ENCODE results near the gene MYO1A.
"Not testable (repeated sequence)": the region's sequence is repeated elsewhere in the genome, so short reads cannot be mapped to it uniquely, and the experiment has no call there.

The MYO1A gene

DNA sequence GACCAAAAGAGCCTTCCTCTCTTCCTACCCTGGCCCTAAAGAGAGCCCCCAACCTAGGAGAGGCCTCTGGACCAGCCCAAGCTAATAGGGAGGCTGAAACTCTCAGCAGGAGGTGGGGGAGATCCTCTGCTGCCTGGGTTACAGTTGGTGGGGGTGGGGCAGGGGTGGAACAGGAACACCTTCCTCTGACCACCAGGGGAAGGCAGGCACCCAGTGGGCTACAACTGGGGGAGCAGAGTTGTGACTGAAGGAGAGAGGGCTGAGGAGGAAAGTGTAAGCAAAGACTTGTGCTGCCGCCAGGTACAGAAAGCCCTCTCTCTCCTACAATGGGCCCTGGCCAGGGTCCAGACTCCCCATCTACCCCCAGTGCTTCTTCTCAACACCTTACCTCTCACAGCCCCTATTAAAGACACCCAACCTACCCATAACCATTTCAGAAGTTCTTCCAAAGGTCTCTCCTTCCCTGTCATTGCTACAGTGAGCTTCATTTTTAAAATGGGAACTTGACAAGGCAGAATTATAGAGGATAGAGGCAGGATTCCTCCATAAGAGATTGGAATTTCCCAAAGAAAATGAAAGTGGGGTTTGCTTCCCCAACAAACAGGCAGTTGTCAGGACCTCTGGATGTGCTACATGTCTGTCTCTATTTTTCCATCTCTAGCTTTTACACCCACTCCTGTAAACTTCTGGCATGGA lies 1.4 kb downstream of the MYO1A start:
- FAIRE-seq, result peak; percentile 66
- no peak for DNase-seq (ENCODE audit: insufficient read length, low spot score)

DNA sequence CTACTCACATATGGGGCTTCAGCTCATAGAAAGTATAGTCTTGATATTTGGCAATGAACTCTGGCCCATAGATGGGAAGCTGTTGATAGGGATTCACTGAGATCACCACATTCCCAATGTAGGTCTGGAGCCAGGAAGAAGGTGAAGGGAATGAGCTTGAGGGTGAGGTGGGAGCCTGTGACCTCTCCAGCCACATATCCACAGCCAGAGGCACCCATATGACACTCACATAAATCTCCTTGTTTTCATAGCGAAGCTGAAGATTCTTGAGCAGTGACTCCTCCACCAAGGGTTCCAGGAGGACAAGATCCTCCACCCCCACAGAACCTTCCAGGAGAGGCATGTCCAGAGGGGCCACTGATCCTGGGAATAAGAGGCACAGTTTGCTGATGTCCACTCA lies 1.9 kb downstream of the MYO1A start:
- FAIRE-seq (peak; percentile 38), DNase-seq (ENCODE audit: insufficient read length, low spot score) (peak; percentile 71)

DNA sequence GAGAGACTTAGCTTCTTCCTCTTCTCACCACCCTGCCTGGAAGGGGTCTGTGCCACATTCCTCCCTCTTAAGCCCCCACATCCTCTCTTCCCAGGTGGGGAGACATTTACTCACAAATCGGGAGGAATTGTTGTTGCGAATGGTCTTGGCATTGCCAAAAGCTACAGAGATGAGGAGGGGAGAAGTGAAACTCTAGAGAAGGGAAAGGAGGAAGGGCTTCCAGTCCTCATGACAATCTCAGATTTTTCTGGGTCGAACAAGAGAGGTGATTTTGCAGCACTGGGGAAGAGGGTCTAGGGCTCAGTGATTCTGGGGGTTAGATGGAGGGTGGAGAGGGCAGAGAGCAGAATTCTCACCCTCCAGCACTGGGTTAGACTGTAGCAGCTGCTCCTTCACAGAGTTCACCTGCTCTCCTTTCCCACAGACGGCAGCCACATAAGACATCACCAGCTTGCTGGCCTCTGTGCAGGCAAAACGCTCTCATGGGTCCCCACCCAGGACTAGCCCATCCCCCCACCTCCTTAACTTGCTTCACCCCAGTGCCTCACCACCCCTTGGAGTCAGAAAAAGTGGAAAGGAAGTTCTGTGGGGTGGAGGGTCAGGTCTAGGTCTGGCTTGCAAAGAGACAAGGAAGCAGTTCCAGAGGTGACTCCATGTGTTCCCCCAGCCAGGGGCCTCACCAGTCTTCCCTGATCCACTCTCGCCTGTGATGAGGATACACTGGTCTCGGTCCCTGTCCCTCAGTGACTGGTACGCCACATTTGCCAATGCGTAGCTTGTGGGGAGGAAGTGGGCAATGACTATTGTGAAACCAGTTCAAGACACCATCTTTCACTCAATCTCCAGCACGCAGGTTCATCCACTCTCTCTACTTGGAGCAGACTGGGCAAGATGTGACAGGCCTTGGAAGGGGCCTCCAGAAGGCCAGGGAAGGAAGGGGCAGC lies 2.7 kb downstream of the MYO1A start:
- no peak for FAIRE-seq
- DNase-seq (ENCODE audit: insufficient read length, low spot score), result no peak

DNA sequence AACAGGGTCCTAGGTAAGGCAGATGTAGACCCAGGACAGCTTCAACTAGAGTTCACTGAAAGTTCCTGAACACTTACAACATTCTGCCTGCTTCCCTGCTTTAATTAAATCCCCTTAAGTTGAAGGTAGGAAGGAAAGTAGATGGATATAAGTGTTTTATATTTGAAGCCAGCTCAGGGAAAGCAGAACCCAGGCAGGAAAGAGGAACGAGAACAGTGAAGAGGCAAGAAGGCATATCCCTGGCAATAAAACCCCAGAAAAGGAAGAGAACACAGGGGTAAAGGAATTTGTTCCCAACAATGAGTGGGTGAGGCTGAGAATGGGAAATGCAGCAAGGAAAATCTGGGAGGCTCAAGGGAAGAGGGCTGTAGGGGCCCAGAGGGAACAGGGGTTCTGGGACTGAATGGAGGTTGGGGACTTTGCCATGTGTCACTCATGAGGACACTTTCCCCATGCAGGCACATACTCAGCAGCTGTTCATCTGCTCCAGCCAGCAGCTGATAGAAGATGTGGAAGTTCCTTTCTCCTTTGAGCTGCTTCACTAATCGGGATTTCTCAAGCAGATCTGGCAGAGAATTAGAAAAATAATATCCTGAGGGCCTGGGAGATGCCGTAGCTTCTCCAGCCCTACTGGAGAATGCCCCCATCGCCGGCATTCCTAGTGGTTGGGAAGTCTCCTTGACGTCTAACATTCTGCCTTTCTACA lies 3.7 kb downstream of the MYO1A start:
- DNase-seq (ENCODE audit: insufficient read length, low spot score), result no peak
- FAIRE-seq, result peak; percentile 26

DNA sequence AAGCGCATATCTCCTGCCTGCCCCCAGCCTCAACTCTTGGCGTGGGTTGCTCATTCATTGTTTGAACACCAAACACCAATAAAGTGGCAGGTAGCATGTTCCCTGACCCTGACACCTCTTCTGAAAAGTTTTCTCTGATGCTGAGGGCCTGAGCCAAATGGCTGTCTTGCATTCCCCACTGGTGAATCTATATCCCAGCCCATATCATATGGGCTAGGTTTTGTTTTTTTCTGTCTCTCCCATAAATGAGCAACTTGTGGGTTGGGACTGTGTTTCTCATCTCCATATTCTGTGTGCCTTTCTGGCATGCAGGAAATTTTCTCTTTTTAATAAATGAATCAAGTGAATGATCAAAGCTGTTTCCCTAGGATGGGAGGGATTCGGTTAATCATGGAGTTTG lies 5.0 kb downstream of the MYO1A start:
- DNase-seq (ENCODE audit: insufficient read length, low spot score) (no peak), FAIRE-seq (no peak)

DNA sequence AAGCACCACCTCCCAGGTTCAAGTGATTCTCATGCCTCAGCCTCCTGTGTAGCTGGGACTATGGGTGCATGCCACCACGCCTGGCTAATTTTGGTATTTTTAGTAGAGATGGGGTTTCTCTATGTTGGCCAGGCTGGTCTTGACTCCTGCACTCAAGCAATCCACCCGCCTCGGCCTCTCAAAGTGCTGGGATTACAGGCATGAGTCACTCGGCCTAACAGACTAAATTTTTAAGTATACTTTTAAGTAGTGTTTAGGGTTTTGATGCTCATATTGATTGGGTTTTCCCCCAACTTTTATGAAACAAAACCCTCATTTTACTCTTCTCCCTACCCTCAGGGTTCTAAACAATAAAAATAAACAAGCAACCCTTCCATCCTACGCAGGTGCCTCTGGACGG lies 5.5 kb downstream of the MYO1A start:
- DNase-seq (ENCODE audit: insufficient read length, low spot score), result no peak

DNA sequence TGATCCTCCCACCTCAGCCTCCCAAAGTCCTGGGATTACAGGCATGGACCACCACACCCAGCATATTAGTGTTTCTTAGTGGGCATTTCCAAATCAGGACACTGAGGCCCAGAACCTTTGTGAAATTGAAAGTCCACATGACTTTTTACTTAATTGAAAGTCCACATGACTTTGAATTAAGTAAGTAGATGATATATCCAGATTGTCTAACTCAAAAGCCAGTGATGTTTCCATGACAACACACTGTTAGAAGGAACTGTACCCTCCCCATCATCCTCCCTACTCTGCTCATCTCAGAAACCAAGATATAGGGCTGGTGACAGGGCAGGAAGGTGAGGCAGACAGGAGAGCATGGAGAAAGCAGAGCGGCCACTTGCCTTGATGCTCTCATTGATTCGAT lies 7.2 kb downstream of the MYO1A start:
- FAIRE-seq (no peak), DNase-seq (ENCODE audit: insufficient read length, low spot score) (no peak)

More for the DNA sequence above, 5.5 kb downstream of the MYO1A start:
- no peak for FAIRE-seq

DNA sequence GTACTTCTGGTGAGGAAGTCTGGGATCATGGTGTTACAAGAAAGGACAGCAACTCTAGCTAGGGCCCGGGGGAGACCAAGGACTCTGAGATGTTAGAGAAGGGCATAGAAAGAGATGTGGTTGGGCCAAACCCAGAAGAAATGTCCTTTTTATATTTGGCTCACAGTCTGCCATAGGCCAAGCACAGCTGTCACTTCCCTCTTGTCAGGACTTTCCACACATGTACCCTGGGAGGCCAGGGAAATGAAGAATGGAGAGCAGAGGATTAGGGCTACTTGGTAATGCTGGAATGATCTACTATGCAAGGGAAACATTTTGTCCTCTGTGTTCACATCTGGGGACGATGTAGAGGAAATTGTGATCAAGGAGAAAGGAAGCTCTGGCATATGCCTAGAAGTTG lies 9.2 kb downstream of the MYO1A start:
- DNase-seq (ENCODE audit: insufficient read length, low spot score) (no peak), FAIRE-seq (no peak)

DNA sequence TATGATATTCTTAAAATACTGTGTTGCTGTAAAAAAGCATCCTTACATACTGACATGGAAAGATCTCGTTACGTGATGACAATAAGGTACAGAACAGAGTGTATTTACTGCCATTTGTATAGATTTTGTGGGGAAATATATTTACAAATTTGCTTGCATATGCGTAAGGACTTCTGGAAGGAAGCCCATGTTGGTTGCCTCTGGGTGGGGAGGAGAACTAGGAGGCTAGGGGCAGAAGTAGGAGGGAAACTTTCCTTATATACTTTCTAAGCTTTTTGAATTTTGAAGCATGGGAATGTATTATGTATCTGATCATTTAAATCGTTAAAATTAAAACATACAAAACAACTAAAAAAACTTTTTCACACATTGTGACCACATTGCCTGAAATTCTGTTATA lies 9.7 kb downstream of the MYO1A start:
- DNase-seq (ENCODE audit: insufficient read length, low spot score) (no peak), FAIRE-seq (no peak)

DNA sequence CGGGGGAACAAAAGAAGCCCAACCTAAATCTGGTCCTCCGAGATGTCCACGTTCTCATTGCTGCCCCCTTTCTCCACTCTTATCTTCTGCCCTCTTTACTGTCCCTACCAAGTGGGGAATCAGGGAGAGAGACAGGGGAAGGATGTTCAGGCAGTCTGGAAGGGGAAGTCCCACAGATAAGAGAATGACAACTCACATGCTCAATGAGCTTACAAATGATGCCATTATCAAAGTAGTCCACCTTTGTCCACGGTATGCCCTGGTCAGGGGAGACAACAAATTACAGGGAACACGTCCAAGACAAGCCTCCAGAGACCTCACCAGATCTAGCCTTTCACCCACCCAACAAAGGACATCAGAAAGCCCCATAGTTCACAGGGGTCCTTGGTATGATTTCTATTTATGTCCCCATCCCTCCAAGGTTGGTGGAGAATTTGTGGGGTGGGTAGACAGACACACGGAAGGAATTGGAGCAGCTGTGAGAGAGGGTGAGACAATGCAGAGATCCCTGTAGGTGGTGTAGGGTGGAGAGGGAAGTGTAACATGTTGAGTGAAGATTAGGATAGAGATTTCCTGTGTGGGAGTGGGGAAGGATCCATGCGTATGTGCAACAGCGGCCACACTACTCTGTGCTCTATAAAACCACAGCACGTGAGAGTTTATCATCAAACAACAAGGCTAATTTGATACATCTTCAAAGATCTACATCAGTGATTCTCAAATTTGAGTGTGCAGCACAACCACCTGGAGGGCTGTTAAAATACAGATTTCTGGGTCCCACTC lies 10.7 kb downstream of the MYO1A start:
- FAIRE-seq, result no peak
- no peak for DNase-seq (ENCODE audit: insufficient read length, low spot score)

DNA sequence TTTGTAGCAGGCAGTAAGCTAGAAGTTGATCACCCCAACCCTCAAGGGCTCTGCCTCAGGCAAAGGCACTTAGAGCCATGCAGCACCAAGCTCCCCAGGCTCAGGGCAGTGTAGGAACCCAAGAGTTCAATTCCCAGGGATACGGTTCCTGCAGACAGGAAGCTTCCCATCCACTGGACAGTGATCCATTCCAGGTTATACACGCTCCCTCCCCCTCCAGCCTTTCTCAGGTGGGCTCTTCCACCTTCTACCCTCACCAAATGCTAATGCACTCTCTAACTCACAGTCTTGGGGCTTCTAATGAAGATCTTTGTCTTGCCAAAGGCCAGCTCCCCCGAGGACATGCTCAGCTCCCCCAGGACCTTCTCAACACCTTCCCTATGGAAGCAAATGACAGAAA lies 12.7 kb downstream of the MYO1A start:
- no peak for DNase-seq (ENCODE audit: insufficient read length, low spot score)
- no peak for FAIRE-seq

DNA sequence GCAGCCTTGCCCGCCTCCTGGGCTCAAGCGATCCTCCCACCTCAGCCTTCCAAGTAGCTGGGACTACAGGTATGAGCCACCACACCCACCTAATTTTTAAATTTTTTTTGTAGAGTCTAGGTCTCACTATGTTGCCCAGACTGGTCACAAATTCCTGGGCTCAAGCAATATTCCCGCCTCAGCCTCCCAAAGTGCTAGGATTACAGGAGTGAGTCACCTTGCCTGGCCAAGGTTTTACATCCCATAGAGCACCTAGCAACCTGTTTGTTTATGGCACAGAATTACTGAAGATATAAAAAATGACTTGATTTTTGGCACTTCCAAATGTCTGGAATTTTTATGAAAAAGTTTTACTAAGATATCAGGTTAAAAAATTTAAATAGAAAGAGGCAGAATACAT lies 16.5 kb downstream of the MYO1A start:
- DNase-seq (ENCODE audit: insufficient read length, low spot score), result no peak
- no peak for FAIRE-seq

DNA sequence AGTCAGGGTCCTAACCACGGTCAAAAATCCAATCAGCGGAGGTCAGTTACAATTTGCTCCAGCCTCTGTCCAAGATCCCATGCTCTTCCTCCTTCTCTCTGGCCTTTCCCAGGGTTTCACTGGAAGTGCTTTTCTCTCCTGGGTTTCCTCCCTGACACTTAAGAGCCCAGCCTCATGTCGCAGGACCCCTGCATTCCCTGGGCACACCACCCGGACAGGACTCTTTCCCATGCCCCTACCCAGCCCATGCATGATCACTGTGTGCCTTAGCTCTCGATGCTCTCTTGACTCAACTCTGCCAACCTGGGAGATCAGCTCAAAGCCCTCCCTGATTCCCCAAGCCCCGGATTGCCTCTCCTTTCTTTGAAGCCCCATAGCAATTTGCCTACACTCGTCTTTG lies 18.1 kb downstream of the MYO1A start:
- DNase-seq (ENCODE audit: insufficient read length, low spot score), result no peak
- FAIRE-seq, result no peak

DNA sequence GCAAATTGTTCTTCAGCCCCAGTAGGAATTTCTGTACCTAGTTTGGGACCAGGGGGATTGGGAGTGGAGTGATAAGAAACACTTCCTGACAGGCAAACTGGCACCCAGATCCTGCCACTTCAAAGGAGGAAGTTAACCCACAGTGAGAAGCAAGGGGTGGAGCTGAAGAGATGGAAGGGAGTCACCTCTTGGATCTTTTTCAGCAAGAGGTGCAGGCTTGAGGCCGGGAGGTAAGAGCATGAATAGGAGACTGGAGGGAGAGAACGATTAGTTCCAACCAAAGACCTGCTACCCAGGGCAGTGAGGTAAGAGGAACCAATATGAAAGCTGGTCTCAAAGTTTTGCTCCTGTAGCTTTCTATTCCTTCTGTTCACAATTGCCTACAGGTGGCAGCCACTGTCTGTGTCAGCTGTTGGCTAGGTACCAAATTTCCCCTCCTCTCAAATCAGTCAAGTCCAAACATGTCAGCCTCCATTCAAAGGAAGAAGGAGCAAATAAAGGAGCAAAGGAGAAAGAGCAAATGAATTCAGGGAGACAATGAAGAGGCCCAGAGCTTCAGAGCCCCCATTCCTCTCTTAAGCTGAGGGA lies 18.7 kb downstream of the MYO1A start:
- DNase-seq (ENCODE audit: insufficient read length, low spot score) (peak; percentile 54), FAIRE-seq (peak; percentile 9)

DNA sequence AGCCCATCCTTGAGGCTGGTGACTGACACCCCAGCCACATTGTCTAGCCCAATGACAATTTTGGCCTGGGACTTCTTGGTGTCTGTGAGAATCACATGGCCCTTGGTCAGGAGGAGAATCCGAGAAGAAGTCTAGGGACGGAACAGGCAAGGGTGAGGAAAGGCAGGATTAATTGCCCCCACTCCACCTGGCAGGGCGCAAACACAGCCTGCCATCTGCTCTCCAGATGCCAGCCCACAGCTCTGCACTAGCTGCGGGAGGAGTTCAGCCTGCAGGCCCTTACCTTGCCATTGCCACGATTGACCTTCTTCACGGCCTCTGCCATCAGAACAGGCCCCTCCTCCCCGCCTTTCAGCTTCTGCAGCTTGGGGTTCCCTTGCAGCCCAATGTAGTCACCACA lies 20.5 kb downstream of the MYO1A start:
- FAIRE-seq (no peak), DNase-seq (ENCODE audit: insufficient read length, low spot score) (no peak)

DNA sequence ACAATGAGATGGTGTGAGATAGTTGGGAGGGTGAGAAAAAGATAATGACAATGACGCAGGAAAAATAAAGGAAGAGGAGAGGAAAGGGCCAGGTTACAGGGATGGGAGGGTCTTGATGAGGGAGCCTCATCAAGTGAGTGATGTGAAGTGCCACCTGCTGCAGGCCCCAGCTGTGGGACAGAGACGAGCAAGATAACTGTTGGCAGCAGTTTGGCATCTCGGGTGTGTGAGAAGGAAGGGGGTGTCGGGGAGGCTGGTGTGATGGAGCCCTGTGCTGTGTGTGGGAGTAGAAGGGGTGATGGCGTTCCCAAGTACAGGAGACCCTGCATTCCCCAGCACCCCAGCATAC lies 22.1 kb downstream of the MYO1A start:
- FAIRE-seq (no peak), DNase-seq (ENCODE audit: insufficient read length, low spot score) (no peak)

DNA sequence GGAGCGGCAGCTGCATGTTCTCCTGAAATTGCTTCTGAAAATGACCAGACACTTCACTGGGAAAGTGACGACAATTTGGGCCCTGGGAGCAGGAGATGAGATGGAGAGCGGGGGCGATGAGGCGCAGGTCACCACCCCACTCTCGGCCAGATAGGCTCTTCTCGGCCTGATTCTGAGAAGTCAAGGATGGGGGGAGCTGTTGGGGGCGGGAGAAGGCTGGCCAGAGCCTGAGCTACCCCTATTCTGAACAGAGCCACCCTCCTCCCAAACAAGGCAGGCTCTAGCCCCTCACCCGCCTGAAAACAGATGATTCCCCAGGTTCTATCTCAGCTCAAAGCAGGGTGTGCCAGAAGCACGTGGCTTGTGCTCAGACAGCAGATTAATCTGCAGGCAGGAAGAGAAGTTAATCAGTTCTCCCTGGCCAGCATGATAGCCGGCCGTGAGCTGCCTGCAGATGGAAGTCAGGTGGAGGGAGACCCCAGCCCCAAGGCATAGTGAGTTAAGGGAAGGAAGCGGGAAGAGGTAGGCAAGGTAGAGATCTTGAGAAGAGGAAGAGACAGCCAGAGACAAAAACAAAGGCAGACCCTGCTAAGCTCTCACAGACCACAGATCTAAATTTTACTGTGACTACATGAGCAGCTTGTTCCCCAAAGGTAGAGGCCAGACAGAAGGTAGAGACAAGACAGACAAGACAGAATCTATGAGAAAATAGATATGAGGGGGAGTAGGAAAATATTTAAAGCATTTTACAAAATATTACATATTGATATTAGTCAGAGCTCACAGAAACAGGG lies 22.7 kb downstream of the MYO1A start:
- no peak for DNase-seq (ENCODE audit: insufficient read length, low spot score)
- no peak for FAIRE-seq

DNA sequence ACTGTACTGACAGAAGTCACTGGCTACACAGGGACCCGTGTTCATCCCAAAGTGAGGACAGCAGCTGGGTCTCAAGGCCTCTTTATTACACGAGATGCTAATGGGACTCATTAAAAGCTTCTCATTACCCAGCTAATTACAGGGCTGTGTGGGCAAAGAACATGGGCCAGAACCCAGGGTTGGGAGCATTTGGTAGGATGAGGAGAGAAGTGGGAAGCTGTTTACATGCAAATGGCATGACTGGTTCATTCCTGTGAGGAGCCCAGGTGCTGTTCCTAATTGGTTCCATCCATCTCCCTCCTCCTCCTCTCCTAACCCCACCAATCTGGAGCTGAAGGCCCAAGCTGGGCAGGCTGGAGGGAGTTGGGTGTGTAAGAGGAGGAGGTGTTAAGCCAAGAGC lies 24.7 kb downstream of the MYO1A start:
- DNase-seq (ENCODE audit: insufficient read length, low spot score) (no peak), FAIRE-seq (no peak)

DNA sequence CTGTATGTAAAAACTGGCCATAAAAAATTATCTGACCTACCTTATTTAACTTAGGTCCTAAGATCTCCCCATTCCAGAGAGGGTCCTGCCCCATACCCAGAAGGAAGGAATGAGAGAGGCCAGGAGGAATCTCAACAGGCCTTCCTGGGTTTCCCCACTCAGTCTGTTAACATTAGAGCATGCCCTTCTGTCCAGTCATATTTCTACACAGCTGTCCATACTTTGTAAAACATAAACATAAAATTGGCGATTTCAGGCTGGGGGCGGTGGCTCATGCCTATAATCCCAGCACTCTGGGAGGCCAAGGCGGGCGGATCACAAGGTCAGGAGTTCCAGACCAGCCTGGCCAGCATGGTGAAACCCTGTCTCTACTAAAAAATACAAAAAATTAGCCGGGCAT lies 27.6 kb downstream of the MYO1A start:
- FAIRE-seq; DNase-seq (ENCODE audit: insufficient read length, low spot score): not testable (repeated sequence)

All from HTR-8/SVneo (cell line).